Measurements from ENCODE around the gene AGAP1. TPM values are rescaled to one million over a fixed set of nuclear protein-coding genes. Genes with fewer than 3 reads are reported as not detected.

AGAP1 gene
- total RNA-seq, 1 donor from 2014 or later: 44.0 TPM

- H3K36me3 Mint-ChIP-seq: peaks cover 9% of the 10 kb centered on the region
- H3K27me3 Mint-ChIP-seq (ENCODE audit: low read depth): no peaks in the 10 kb centered on the region
- H3K4me1 Mint-ChIP-seq: peaks cover 13% of the 10 kb centered on the region
- H3K27ac Mint-ChIP-seq: no peak overlapping the region
- no peak for DNase-seq (ENCODE audit: low spot score in 2 of 2, unreplicated experiment in 2 of 2)
- TF ChIP-seq, protein P1, sequence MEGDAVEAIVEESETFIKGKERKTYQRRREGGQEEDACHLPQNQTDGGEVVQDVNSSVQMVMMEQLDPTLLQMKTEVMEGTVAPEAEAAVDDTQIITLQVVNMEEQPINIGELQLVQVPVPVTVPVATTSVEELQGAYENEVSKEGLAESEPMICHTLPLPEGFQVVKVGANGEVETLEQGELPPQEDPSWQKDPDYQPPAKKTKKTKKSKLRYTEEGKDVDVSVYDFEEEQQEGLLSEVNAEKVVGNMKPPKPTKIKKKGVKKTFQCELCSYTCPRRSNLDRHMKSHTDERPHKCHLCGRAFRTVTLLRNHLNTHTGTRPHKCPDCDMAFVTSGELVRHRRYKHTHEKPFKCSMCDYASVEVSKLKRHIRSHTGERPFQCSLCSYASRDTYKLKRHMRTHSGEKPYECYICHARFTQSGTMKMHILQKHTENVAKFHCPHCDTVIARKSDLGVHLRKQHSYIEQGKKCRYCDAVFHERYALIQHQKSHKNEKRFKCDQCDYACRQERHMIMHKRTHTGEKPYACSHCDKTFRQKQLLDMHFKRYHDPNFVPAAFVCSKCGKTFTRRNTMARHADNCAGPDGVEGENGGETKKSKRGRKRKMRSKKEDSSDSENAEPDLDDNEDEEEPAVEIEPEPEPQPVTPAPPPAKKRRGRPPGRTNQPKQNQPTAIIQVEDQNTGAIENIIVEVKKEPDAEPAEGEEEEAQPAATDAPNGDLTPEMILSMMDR (IDR thresholded peaks at IDR 0.05; ENCODE audit: unreplicated experiment): no peak
- H3K4me3 Mint-ChIP-seq: no peak overlapping the region
- H3K9me3 Mint-ChIP-seq: peaks cover 7% of the 10 kb centered on the region
Measured at GRCh38 chr2:235981631-235982030, 487.8 kb downstream of the AGAP1 start.

- no peak for DNase-seq (ENCODE audit: low spot score in 2 of 2, unreplicated experiment in 2 of 2)
- Mint-ChIP-seq H3K27me3 (ENCODE audit: low read depth) (no peaks in the 10 kb centered on the region), H3K36me3 (peaks cover 7% of the 10 kb centered on the region), H3K27ac (no peak overlapping the region), H3K9me3 (peaks cover 10% of the 10 kb centered on the region), H3K4me3 (no peak overlapping the region), H3K4me1 (peaks cover 13% of the 10 kb centered on the region)
- TF ChIP-seq, protein P1 (IDR thresholded peaks at IDR 0.05; ENCODE audit: unreplicated experiment): no peak
Measured at GRCh38 chr2:235983016-235983415, 489.2 kb downstream of the AGAP1 start.

- DNase-seq (ENCODE audit: low spot score in 2 of 2, unreplicated experiment in 2 of 2): no peak
- H3K27ac Mint-ChIP-seq: no peak overlapping the region
- peaks cover 11% of the 10 kb centered on the region for H3K36me3 Mint-ChIP-seq
- H3K27me3 Mint-ChIP-seq (ENCODE audit: low read depth): no peaks in the 10 kb centered on the region
- TF ChIP-seq, protein P1 (IDR thresholded peaks at IDR 0.05; ENCODE audit: unreplicated experiment): no peak
- H3K9me3 Mint-ChIP-seq: peaks cover 10% of the 10 kb centered on the region
- H3K4me1 Mint-ChIP-seq: peaks cover 7% of the 10 kb centered on the region
- no peak overlapping the region for H3K4me3 Mint-ChIP-seq
Measured at GRCh38 chr2:235984552-235984951, 490.7 kb downstream of the AGAP1 start.

GRCh38 chr2:235986361-235986760, 492.5 kb downstream of the AGAP1 start:
- no peak overlapping the region for H3K4me3 Mint-ChIP-seq
- peaks cover 12% of the 10 kb centered on the region for H3K36me3 Mint-ChIP-seq
- no peaks in the 10 kb centered on the region for H3K27me3 Mint-ChIP-seq (ENCODE audit: low read depth)
- DNase-seq (ENCODE audit: low spot score in 2 of 2, unreplicated experiment in 2 of 2): no peak
- TF ChIP-seq, protein P1 (IDR thresholded peaks at IDR 0.05; ENCODE audit: unreplicated experiment): no peak
- H3K27ac Mint-ChIP-seq: no peak overlapping the region
- H3K4me1 Mint-ChIP-seq: no peaks in the 10 kb centered on the region
- H3K9me3 Mint-ChIP-seq: peaks cover 10% of the 10 kb centered on the region

- DNase-seq (ENCODE audit: low spot score in 2 of 2, unreplicated experiment in 2 of 2): no peak
- Mint-ChIP-seq H3K27me3 (ENCODE audit: low read depth) (no peaks in the 10 kb centered on the region), H3K9me3 (peaks cover 10% of the 10 kb centered on the region), H3K27ac (no peak overlapping the region), H3K36me3 (peaks cover 10% of the 10 kb centered on the region), H3K4me3 (no peak overlapping the region), H3K4me1 (no peaks in the 10 kb centered on the region)
- TF ChIP-seq, protein P1 (IDR thresholded peaks at IDR 0.05; ENCODE audit: unreplicated experiment): no peak
Measured at GRCh38 chr2:235988271-235989015, 494.6 kb downstream of the AGAP1 start.

Data from mesothelial cell of epicardium (in vitro differentiated cells).